Calu3 (cell line): ENCODE measurements around the gene ENOPH1. TPM values are rescaled to one million over a fixed set of nuclear protein-coding genes. Genes with fewer than 3 reads are reported as not detected.

Experiments used
- BruUV-seq: library from RNA; stranded (reverse); fragments of 400-500 nt; replicated peaks from 2 replicates; lab custom pipeline; 2021; lab: Mats Ljungman, UMichigan
- CTCF ChIA-PET: fragments of 300-600 bp; sonication (Branson Sonifier 250); formaldehyde crosslinking; loops from one replicate; lab custom pipeline; 2022; ENCODE audit warnings: antibody characterized with exemption; lab: Charles Lee
- DNase-seq: peaks from one replicate; pipeline ENCODE4 v3.0.0; 2022
- H3K27ac Mint-ChIP-seq: one replicate; pipeline ENCODE4 v1.8.0; 2022; ENCODE audit warnings: mixed read lengths; ENCODE audit not compliant: unreplicated experiment
- H3K27me3 Mint-ChIP-seq: one replicate; pipeline ENCODE4 v1.8.0; 2022; ENCODE audit warnings: mixed read lengths; ENCODE audit not compliant: unreplicated experiment
- H3K36me3 Mint-ChIP-seq: one replicate; pipeline ENCODE4 v1.8.0; 2022; ENCODE audit warnings: mild to moderate bottlenecking, moderate library complexity, mixed read lengths; ENCODE audit not compliant: insufficient read depth, unreplicated experiment
- H3K4me1 Mint-ChIP-seq: one replicate; pipeline ENCODE4 v1.8.0; 2022; ENCODE audit warnings: mild to moderate bottlenecking, low read depth, mixed read lengths; ENCODE audit not compliant: unreplicated experiment
- H3K4me3 Mint-ChIP-seq: one replicate; pipeline ENCODE4 v1.8.0; 2022; ENCODE audit warnings: mild to moderate bottlenecking, low read depth, moderate library complexity, mixed read lengths; ENCODE audit not compliant: unreplicated experiment
- H3K9me3 Mint-ChIP-seq: one replicate; pipeline ENCODE4 v1.8.0; 2022; ENCODE audit warnings: low read depth, mixed read lengths; ENCODE audit not compliant: unreplicated experiment
- CTCF ChIP-seq: fragments of 200-600 bp; IDR thresholded peaks from one replicate; pipeline ENCODE4 v1.8.0; 2022; ENCODE audit warnings: antibody characterized with exemption; ENCODE audit not compliant: unreplicated experiment
- intact Hi-C: fragments of 100-400 bp; cut with micrococcal nuclease; formaldehyde crosslinking; loops from one replicate; pipeline ENCODE4 v1.10.0; 2022; ENCODE audit not compliant: unreplicated experiment
- total RNA-seq: library from RNA; stranded (reverse); gene quantifications from 2 replicates; pipeline ENCODE4 v1.2.3, GENCODE V29; 2022

Gene ENOPH1
- total RNA-seq, 1 experiment from 2014 or later = 43.6 TPM

- CTCF ChIA-PET = no interaction called here
- Mint-ChIP-seq H3K36me3 (no peaks in the 10 kb centered on the region), H3K27me3 (no peaks in the 10 kb centered on the region), H3K4me3 (no peak overlapping the region), H3K9me3 (no peaks in the 10 kb centered on the region), H3K4me1 (no peaks in the 10 kb centered on the region), H3K27ac (no peak overlapping the region)
- TF ChIP-seq CTCF = no peak
- intact Hi-C loops = no loop called here
- BruUV-seq = no TSS peak
- DNase-seq = no peak
Observed at GRCh38 chr4:82501154-82501442, 70.7 kb downstream of the ENOPH1 start.

- H3K36me3 Mint-ChIP-seq = no peaks in the 10 kb centered on the region
- intact Hi-C loops = no loop called here
- H3K27me3 Mint-ChIP-seq = no peaks in the 10 kb centered on the region
- no peak overlapping the region for H3K27ac Mint-ChIP-seq
- no peak overlapping the region for H3K4me3 Mint-ChIP-seq
- H3K9me3 Mint-ChIP-seq = no peaks in the 10 kb centered on the region
- DNase-seq = no peak
- H3K4me1 Mint-ChIP-seq = no peaks in the 10 kb centered on the region
- CTCF ChIA-PET = interaction anchor here (0.6 kb wide), 1 partner anchor 13 kb away, joined by 3 read pairs; no protein-coding TSS in a partner anchor
- BruUV-seq = no TSS peak
- no peak for TF ChIP-seq CTCF
Observed at GRCh38 chr4:82508011-82508410, 77.6 kb downstream of the ENOPH1 start.

DNA sequence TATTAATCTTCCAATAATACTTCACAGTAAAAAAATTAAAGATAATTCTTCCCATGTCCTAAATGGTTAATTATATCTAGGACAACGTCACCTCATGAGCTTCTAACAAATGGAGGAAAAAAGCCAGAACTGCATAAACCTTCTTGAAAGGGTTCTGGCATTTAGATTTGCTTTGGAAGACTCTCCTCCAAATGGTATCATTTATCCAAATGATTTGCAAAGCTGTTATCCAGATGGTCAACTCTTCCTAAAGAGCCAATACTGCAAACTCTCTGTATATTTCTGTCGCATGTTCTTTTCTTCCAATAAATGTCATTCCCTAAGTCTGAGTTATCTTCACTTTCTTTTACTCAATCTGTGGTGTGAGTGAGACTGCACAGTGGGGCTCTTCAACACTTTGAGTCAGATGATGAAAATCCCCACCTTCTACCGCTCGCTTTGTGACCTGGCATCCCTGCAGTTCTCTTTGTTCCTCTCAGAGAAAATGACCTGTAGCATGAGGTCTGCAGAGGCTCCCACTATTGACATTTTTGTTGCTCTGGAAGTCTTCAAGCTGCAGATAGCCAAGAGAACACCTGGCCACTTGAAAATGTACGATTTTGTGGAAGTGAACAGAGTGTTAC lies 78.5 kb downstream of the ENOPH1 start:
- no peak for TF ChIP-seq CTCF
- intact Hi-C loops = no loop called here
- Mint-ChIP-seq H3K9me3 (no peaks in the 10 kb centered on the region), H3K36me3 (no peaks in the 10 kb centered on the region), H3K4me3 (no peak overlapping the region), H3K4me1 (no peaks in the 10 kb centered on the region), H3K27me3 (no peaks in the 10 kb centered on the region), H3K27ac (no peak overlapping the region)
- no TSS peak for BruUV-seq
- CTCF ChIA-PET = no interaction called here
- no peak for DNase-seq

DNA sequence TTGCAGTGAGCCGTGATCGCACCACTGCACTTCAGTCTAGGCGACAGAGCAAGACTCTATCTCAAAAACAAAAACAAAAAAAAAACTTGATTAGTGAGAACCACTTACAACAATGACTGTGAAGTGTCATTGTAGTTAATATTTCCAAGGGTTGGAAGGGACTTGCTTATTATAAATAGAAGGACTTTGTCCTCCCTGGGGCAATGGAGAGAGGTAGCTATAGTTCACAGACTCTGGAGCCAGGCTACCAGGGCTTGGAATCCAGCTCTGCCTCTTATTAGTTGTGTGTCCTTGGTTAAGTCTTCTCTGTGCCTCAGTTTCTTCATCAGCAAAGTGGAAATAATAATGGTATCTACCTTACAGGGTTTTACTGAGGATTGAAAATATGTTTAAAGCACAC lies 79.8 kb downstream of the ENOPH1 start:
- intact Hi-C loops = no loop called here
- Mint-ChIP-seq H3K27ac (no peak overlapping the region), H3K9me3 (no peaks in the 10 kb centered on the region), H3K4me1 (no peaks in the 10 kb centered on the region), H3K4me3 (no peak overlapping the region), H3K36me3 (no peaks in the 10 kb centered on the region), H3K27me3 (no peaks in the 10 kb centered on the region)
- BruUV-seq = no TSS peak
- CTCF ChIA-PET = no interaction called here
- TF ChIP-seq CTCF = no peak
- DNase-seq = no peak

Other genes with a start within 250 kb of the ENOPH1 start
- 241 and 272 TPM in 2 replicates for gene HNRNPD, start 56.6 kb upstream of the ENOPH1 start, total RNA-seq
- 180 and 198 TPM in 2 replicates for gene HNRNPDL, start 128 bp upstream of the ENOPH1 start, total RNA-seq
- 0.98 and 1.4 TPM in 2 replicates for gene TMEM150C, start 131.4 kb downstream of the ENOPH1 start, total RNA-seq